WTC11 (cell line): Measurements from ENCODE around the gene VWA8.

ENCODE experiments used
- CDX4 ChIP-seq: fragments of 250-450 bp; sonication (Bioruptor Pico); IDR thresholded peaks from 2 replicates; pipeline ENCODE4 v1.9.0; 2021; ENCODE audit warnings: moderate library complexity, mild to moderate bottlenecking, inconsistent platforms, borderline replicate concordance
- CTCF ChIP-seq: fragments of 200-600 bp; IDR thresholded peaks from 2 replicates; pipeline ENCODE4 v1.8.0; 2022; ENCODE audit warnings: antibody characterized with exemption
- E2F4 ChIP-seq: sonication (generic); formaldehyde crosslinking; IDR thresholded peaks from 2 replicates; pipeline ENCODE4 v1.8.1; 2022; ENCODE audit warnings: low read depth, mild to moderate bottlenecking, moderate library complexity, missing genetic modification reagents, borderline replicate concordance
- JUN ChIP-seq: sonication (generic); formaldehyde crosslinking; IDR thresholded peaks from 2 replicates; pipeline ENCODE4 v1.8.0; 2023; ENCODE audit warnings: mild to moderate bottlenecking, missing genetic modification reagents
- NR1H2 ChIP-seq: sonication (generic); formaldehyde crosslinking; IDR thresholded peaks from 2 replicates; pipeline ENCODE4 v1.9.0; 2021; ENCODE audit warnings: mild to moderate bottlenecking, moderate library complexity, missing genetic modification reagents

GRCh38 chr13:41666644-41667043 is 294.3 kb downstream of the VWA8 start:
- TF ChIP-seq CTCF = no peak
- TF ChIP-seq NR1H2 (CRISPR knock-in tag) = no peak
- no peak for TF ChIP-seq E2F4 (CRISPR knock-in tag)
- TF ChIP-seq JUN (CRISPR knock-in tag) = no peak
- TF ChIP-seq CDX4 = no peak
